GM19395 (cell line): Measurements from ENCODE around the gene CERS1.

Source experiments
- ATAC-seq: cut with Tn5 transposase; IDR thresholded peaks from one replicate; pipeline ENCODE4 v1.9.1; 2021; ENCODE audit warnings: mild to moderate bottlenecking, moderate library complexity; ENCODE audit not compliant: unreplicated experiment

The CERS1 gene

GRCh38 chr19:18876865-18877264 lies 19.1 kb downstream of the CERS1 start:
- no peak for ATAC-seq

- no peak for ATAC-seq
Measured at GRCh38 chr19:18875726-18876125, 20.2 kb downstream of the CERS1 start.

GRCh38 chr19:18871543-18871942 lies 24.4 kb downstream of the CERS1 start:
- no peak for ATAC-seq

GRCh38 chr19:18870531-18871172 lies 25.3 kb downstream of the CERS1 start:
- ATAC-seq, result no peak

- no peak for ATAC-seq
Measured at GRCh38 chr19:18869781-18870530, 26.0 kb downstream of the CERS1 start.

- no peak for ATAC-seq
Measured at GRCh38 chr19:18869023-18869618, 26.8 kb downstream of the CERS1 start.

- no peak for ATAC-seq
Measured at GRCh38 chr19:18868380-18869022, 27.5 kb downstream of the CERS1 start.

- ATAC-seq, result no peak
Measured at GRCh38 chr19:18867751-18868150, 28.2 kb downstream of the CERS1 start.

- no peak for ATAC-seq
Measured at GRCh38 chr19:18867199-18867598, 28.8 kb downstream of the CERS1 start.

- ATAC-seq, result no peak
Measured at GRCh38 chr19:18866800-18867123, 29.2 kb downstream of the CERS1 start.

- ATAC-seq, result no peak
Measured at GRCh38 chr19:18865973-18866799, 29.8 kb downstream of the CERS1 start.

GRCh38 chr19:18865106-18865972 lies 30.6 kb downstream of the CERS1 start:
- no peak for ATAC-seq

- no peak for ATAC-seq
Measured at GRCh38 chr19:18863843-18864362, 32.1 kb downstream of the CERS1 start.

GRCh38 chr19:18862976-18863842 lies 32.7 kb downstream of the CERS1 start:
- no peak for ATAC-seq

- ATAC-seq, result no peak
Measured at GRCh38 chr19:18861917-18862316, 34.0 kb downstream of the CERS1 start.

GRCh38 chr19:18861235-18861634 lies 34.7 kb downstream of the CERS1 start:
- no peak for ATAC-seq

GRCh38 chr19:18860725-18861124 lies 35.2 kb downstream of the CERS1 start:
- ATAC-seq, result no peak

- ATAC-seq, result no peak
Measured at GRCh38 chr19:18860302-18860700, 35.7 kb downstream of the CERS1 start.
